Testis (tissue), 3 donors: ENCODE measurements around the gene NRIP1. TPM values are rescaled to one million over a fixed set of nuclear protein-coding genes. Genes with fewer than 3 reads are reported as not detected.

ENCODE experiments used
- DNase-seq: peaks from one replicate; pipeline ENCODE4 v3.0.0-alpha.2; 2019
- H3K27ac ChIP-seq, 2 donors: fragments of 200-600 bp; sonication (generic); one replicate each; pipeline ENCODE4 v1.5.1; 2019
- H3K27me3 ChIP-seq: fragments of 200-600 bp; sonication (generic); one replicate; pipeline ENCODE4 v1.5.1; 2019
- H3K36me3 ChIP-seq: fragments of 200-600 bp; sonication (generic); one replicate; pipeline ENCODE4 v1.5.1; 2017; ENCODE audit warnings: low read depth; ENCODE audit errors: missing control alignments
- H3K4me1 ChIP-seq: fragments of 200-600 bp; sonication (generic); one replicate; pipeline ENCODE4 v1.5.1; 2019
- H3K4me3 ChIP-seq, 2 donors: fragments of 200-600 bp; sonication (generic); one replicate each; pipeline ENCODE4 v1.5.1; 2017 to 2019
- H3K9me3 ChIP-seq: fragments of 200-600 bp; sonication (generic); one replicate; pipeline ENCODE4 v1.5.1; 2017
- POLR2A ChIP-seq: fragments of 450-650 bp; IDR thresholded peaks from one replicate; pipeline ENCODE4 v1.6.1; 2017; ENCODE audit warnings: antibody characterized with exemption, mild to moderate bottlenecking, moderate library complexity
- WGBS, 2 donors: methylation state at CpG; one replicate each; pipeline ENCODE4 v1.1.5; 2018; 5-methylcytosine and 5-hydroxymethylcytosine counted together
- intact Hi-C: fragments of 100-400 bp; cut with DNase I; formaldehyde crosslinking; loops from one replicate; pipeline ENCODE4 v1.15.1; 2023; ENCODE audit warnings: low total_unique reads
- polyA plus RNA-seq: library from polyadenylated mRNA; stranded (reverse); fragments of 350-450 nt; fragmentation: Illumina TruSeq; extraction: RNeasy Lipid Tissue Mini Kit (QIAGEN cat#74804); gene quantifications from one replicate; pipeline ENCODE4 v1.2.3, GENCODE V29; 2014; ENCODE audit warnings: low read depth, low replicate concordance; ENCODE audit not compliant: insufficient read depth
- total RNA-seq, 2 donors: library from RNA; depleted of rRNA; stranded (reverse); fragments of >200 nt; gene quantifications; one replicate each; pipeline ENCODE4 v1.2.3, GENCODE V29; 2016
- TF ChIP-seq, protein P1 (sequence below), 3 experiments: fragments of 450-650 bp in 2 of 3; fragments of 200-600 bp in 1 of 3; sonication (generic) in 1 of 3; IDR thresholded peaks; one replicate each; pipeline ENCODE4 v1.5.1; 2016 to 2019; ENCODE audit warnings: antibody characterized with exemption in 3 of 3, mild to moderate bottlenecking in 2 of 3, moderate library complexity in 1 of 3

The NRIP1 gene
- total and polyA plus RNA-seq, 3 donors from 2014 or later: 18.0 to 36.1 (median 26.8) TPM

DNA sequence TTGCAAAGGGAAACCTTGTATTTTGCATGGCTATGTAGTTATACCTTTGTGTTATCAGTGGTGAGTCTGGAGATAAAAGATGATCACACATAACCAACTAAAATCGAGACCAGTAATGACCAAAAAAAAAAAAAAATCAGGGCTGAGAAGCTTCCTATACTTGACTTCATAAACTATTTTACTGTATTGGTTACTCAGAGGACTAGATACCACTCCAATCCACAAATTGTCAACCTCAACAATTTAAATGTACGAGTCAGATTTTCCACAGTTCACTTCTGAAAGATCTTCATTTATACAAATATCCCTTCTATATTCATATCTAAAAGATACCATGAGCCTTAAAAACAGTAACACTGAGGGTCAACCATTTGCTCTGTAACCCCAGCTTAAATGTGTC lies 71.7 kb downstream of the NRIP1 start:
- Histone ChIP-seq H3K9me3 (no peaks in the 10 kb centered on the region), H3K27me3 (no peaks in the 10 kb centered on the region), H3K36me3 (no peaks in the 10 kb centered on the region), H3K4me1 (no peaks in the 10 kb centered on the region), H3K4me3 (no peak overlapping the region), H3K27ac (no peak overlapping the region)
- intact Hi-C loops: no loop called here
- TF ChIP-seq, protein P1, sequence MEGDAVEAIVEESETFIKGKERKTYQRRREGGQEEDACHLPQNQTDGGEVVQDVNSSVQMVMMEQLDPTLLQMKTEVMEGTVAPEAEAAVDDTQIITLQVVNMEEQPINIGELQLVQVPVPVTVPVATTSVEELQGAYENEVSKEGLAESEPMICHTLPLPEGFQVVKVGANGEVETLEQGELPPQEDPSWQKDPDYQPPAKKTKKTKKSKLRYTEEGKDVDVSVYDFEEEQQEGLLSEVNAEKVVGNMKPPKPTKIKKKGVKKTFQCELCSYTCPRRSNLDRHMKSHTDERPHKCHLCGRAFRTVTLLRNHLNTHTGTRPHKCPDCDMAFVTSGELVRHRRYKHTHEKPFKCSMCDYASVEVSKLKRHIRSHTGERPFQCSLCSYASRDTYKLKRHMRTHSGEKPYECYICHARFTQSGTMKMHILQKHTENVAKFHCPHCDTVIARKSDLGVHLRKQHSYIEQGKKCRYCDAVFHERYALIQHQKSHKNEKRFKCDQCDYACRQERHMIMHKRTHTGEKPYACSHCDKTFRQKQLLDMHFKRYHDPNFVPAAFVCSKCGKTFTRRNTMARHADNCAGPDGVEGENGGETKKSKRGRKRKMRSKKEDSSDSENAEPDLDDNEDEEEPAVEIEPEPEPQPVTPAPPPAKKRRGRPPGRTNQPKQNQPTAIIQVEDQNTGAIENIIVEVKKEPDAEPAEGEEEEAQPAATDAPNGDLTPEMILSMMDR (IDR thresholded peaks at IDR 0.05): no peak
- no peak for TF ChIP-seq POLR2A
- no peak for DNase-seq
- WGBS, 2 donors: 79 to 91% methylated on average over 2 of the region's 2 CpGs

DNA sequence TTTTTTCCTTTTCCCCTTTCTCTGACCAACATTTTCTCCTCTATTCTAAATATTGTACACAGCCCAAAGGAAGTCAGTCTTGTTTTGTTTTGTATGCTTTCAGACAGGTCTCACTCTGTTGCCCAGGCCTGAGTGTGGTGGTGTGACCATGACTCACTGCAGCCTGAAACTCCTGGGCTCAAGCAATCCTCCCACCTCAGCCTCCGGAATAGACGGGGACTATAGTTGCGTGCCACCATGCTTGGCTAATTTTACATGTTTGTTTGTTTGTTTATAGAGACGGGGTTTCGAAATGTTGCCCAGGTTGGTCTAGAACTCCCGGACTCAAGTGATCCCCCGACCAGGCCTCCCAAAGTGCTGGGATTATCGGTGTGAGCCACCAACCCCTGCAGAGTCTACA lies 72.8 kb downstream of the NRIP1 start:
- H3K4me1 ChIP-seq: no peaks in the 10 kb centered on the region
- H3K9me3 ChIP-seq: no peaks in the 10 kb centered on the region
- WGBS, 2 donors: 90 to 91% methylated on average over 8 of the region's 8 CpGs
- TF ChIP-seq, protein P1 (IDR thresholded peaks at IDR 0.05): no peak
- TF ChIP-seq POLR2A: no peak
- H3K4me3 ChIP-seq: no peak overlapping the region
- H3K27me3 ChIP-seq: no peaks in the 10 kb centered on the region
- no peaks in the 10 kb centered on the region for H3K36me3 ChIP-seq
- DNase-seq: no peak
- intact Hi-C loops: no loop called here
- H3K27ac ChIP-seq: no peak overlapping the region

DNA sequence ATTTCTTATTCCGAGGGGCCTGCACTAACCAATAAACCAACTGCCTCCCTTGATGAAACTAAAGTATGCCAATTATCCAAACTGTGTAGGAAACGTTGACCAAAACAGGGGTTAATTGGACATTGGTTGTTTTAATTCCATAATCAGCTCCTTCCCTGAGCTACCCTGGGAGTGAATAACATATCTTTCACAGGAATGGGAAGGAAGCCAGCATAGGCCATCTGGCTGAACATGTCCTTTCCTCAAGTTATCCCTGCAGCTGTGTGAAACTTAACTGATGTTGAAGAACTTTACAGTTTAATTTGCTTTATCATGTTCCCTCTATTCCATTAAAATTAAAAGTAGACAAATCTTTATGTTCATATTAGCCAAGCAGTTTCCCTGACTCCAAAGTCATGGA lies 75.4 kb downstream of the NRIP1 start:
- Histone ChIP-seq H3K9me3 (no peaks in the 10 kb centered on the region), H3K4me3 (no peak overlapping the region), H3K27me3 (no peaks in the 10 kb centered on the region), H3K36me3 (no peaks in the 10 kb centered on the region), H3K27ac (no peak overlapping the region), H3K4me1 (no peaks in the 10 kb centered on the region)
- TF ChIP-seq POLR2A: no peak
- TF ChIP-seq, protein P1 (IDR thresholded peaks at IDR 0.05): no peak
- 49 to 55% methylated on average over 2 of the region's 2 CpGs for WGBS, 2 donors
- intact Hi-C loops: no loop called here
- DNase-seq: no peak

DNA sequence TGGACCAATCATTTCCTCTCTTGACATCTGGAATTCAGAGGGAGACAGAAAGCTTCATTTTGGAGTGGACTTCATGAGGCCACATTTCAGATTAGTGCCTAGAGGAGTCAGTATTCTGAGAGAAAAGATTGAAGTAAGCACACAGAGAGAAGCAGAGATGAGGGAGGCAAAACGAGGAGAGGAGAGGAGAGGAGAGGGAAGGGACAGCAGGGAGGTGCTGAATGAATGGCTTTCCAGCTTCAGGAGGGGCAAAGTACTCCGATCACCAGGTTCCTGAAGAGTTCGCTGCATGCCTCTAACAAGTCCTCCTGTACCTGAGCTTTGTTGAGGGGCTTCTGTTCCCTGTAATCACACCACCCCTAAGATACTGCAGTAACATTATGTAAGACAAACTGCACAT lies 76.0 kb downstream of the NRIP1 start:
- H3K9me3 ChIP-seq: no peaks in the 10 kb centered on the region
- no peak overlapping the region for H3K27ac ChIP-seq
- TF ChIP-seq, protein P1 (IDR thresholded peaks at IDR 0.05): no peak
- TF ChIP-seq POLR2A: no peak
- H3K36me3 ChIP-seq: no peaks in the 10 kb centered on the region
- no peak for DNase-seq
- intact Hi-C loops: no loop called here
- H3K27me3 ChIP-seq: no peaks in the 10 kb centered on the region
- H3K4me3 ChIP-seq: no peak overlapping the region
- WGBS, 2 donors: 75 to 76% methylated on average over 3 of the region's 3 CpGs
- no peaks in the 10 kb centered on the region for H3K4me1 ChIP-seq

DNA sequence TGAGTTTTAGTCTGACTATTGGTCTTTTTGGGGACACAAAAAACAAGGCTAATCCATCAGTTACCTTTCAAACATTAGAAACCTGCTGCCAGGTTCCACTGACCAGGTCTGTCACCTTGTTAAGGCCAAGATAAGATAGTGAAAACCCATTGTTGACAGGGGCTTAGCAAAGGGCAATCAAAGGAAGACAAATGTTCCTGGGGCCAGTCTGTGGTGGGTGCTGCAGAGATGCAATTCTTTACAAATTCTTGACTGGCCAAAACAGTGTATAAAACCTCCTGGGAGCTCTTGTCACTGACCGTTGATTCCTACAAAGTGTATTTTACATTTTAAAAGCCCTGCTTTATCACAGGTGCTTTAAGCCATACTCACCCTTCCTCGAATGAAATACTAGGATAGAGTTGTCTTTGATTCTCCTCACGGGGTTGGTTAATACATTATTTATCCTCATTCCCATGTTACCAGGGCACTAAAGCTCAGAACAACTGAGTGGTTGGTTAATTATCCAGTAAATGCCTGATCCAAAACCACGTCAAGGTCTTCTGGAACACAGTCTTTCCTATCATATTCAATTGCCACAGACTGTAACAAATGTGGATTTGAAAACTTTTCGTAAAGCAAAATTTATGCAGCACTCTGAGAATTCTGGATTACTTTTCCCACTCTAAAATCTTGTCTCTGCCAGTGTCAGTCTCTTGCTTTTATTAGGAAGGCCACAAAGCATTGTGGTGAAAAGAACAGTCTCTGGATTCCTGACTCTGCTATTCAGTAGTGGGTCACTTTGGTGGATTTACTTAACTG lies 77.2 kb downstream of the NRIP1 start:
- Histone ChIP-seq H3K4me1 (no peaks in the 10 kb centered on the region), H3K4me3 (no peak overlapping the region), H3K9me3 (no peaks in the 10 kb centered on the region), H3K27ac (no peak overlapping the region), H3K27me3 (no peaks in the 10 kb centered on the region), H3K36me3 (no peaks in the 10 kb centered on the region)
- no peak for DNase-seq
- intact Hi-C loops: no loop called here
- TF ChIP-seq, protein P1 (IDR thresholded peaks at IDR 0.05): no peak
- no peak for TF ChIP-seq POLR2A
- 65 to 75% methylated on average over 5 of the region's 5 CpGs for WGBS, 2 donors
